Tibial nerve (tissue), 4 donors: ENCODE data around the gene GNB5. TPM values are rescaled to one million over a fixed set of nuclear protein-coding genes. Genes with fewer than 3 reads are reported as not detected.
"Not testable (repeated sequence)": the region's sequence is repeated elsewhere in the genome, so short reads cannot be mapped to it uniquely, and the experiment has no call there.

Experiments used
- DNase-seq, 2 donors: peaks; one replicate each; pipeline ENCODE4 v3.0.0-alpha.2; 2019; ENCODE audit warnings: low spot score in 2 of 2
- H3K27ac ChIP-seq, 4 donors: fragments of 200-600 bp; sonication (generic) in 3 of 4; one replicate each; pipeline ENCODE4 v1.5.1; 2017 to 2019; ENCODE audit warnings: mild to moderate bottlenecking in 1 of 4
- H3K27me3 ChIP-seq, 2 donors: fragments of 200-600 bp; sonication (generic) in 1 of 2; one replicate each; pipeline versions ENCODE4 v1.5.1 to v1.6.0; 2017 to 2019
- H3K36me3 ChIP-seq, 3 donors: fragments of 200-600 bp; sonication (generic); one replicate each; pipeline ENCODE4 v1.5.1; 2018 to 2019
- H3K4me1 ChIP-seq, 4 donors: fragments of 200-600 bp; sonication (generic) in 3 of 4; one replicate each; pipeline ENCODE4 v1.5.1; 2017 to 2019
- H3K4me3 ChIP-seq, 4 donors: fragments of 200-600 bp; sonication (generic) in 3 of 4; one replicate each; pipeline ENCODE4 v1.5.1; 2017 to 2019; ENCODE audit warnings: mild to moderate bottlenecking in 1 of 4, moderate library complexity in 1 of 4
- H3K9me3 ChIP-seq, 4 donors: fragments of 200-600 bp; sonication (generic) in 3 of 4; one replicate each; pipeline ENCODE4 v1.5.1; 2017 to 2019
- CTCF ChIP-seq, 5 experiments: fragments of 200-600 bp in 3 of 5; fragments of 450-650 bp in 2 of 5; sonication (generic) in 3 of 5; IDR thresholded peaks; one replicate each; pipeline ENCODE4 v1.5.1; 2016 to 2019; ENCODE audit warnings: antibody characterized with exemption in 5 of 5, mild to moderate bottlenecking in 3 of 5, moderate library complexity in 2 of 5
- EP300 ChIP-seq, 2 donors: sonication (generic); formaldehyde crosslinking; IDR thresholded peaks; one replicate each; pipeline ENCODE4 v1.6.1; 2017; ENCODE audit warnings: antibody characterized with exemption in 2 of 2, mild to moderate bottlenecking in 1 of 2
- POLR2A ChIP-seq, 2 donors: fragments of 450-650 bp; IDR thresholded peaks; one replicate each; pipeline ENCODE4 v1.6.1; 2017; ENCODE audit warnings: antibody characterized with exemption in 2 of 2, mild to moderate bottlenecking in 2 of 2, moderate library complexity in 2 of 2
- WGBS, 2 donors: methylation state at CpG; one replicate each; pipeline ENCODE4 v1.1.5; 2018; 5-methylcytosine and 5-hydroxymethylcytosine counted together
- total RNA-seq, 4 donors: library from RNA; depleted of rRNA; stranded (reverse); fragments of >200 nt; gene quantifications; one replicate each; pipeline ENCODE4 v1.1.0, GENCODE V29; 2016

GNB5 gene
- total RNA-seq, 4 donors from 2014 or later: 5.5 to 24.1 (median 16.4) TPM

- no peak for DNase-seq
- Histone ChIP-seq H3K4me1 (peaks cover 0 to 9% (median 0%) of the 10 kb centered on the region in 4 donors), H3K27me3 (no peaks in the 10 kb centered on the region), H3K4me3 (no peak overlapping the region), H3K36me3 (no peaks in the 10 kb centered on the region), H3K27ac (no peak overlapping the region), H3K9me3 (no peaks in the 10 kb centered on the region)
- TF ChIP-seq EP300 (IDR thresholded peaks at IDR 0.05): no peak
- 83 to 89% methylated on average over 2 of the region's 2 CpGs for WGBS, 2 donors
Measured at GRCh38 chr15:52172869-52173268, 18.3 kb downstream of the GNB5 start.

GRCh38 chr15:52171807-52172206 lies 19.4 kb downstream of the GNB5 start:
- H3K36me3 ChIP-seq: no peaks in the 10 kb centered on the region

GRCh38 chr15:52171386-52171785 lies 19.8 kb downstream of the GNB5 start:
- peaks cover 0 to 9% (median 0%) of the 10 kb centered on the region in 4 donors for H3K4me1 ChIP-seq
- H3K27me3 ChIP-seq: no peaks in the 10 kb centered on the region
- no peak for DNase-seq
- no peak overlapping the region for H3K27ac ChIP-seq
- WGBS, 2 donors: 9 to 25% methylated on average over 4 of the region's 4 CpGs
- no peak overlapping the region for H3K4me3 ChIP-seq
- H3K9me3 ChIP-seq: no peaks in the 10 kb centered on the region
- no peaks in the 10 kb centered on the region for H3K36me3 ChIP-seq
- no peak for TF ChIP-seq EP300 (IDR thresholded peaks at IDR 0.05)
- no peak for TF ChIP-seq POLR2A (IDR thresholded peaks at IDR 0.05)

More at GRCh38 chr15:52171807-52172206, 19.4 kb downstream of the GNB5 start:
- DNase-seq: no peak
- TF ChIP-seq POLR2A (IDR thresholded peaks at IDR 0.05) (no peak), CTCF (IDR thresholded peaks at IDR 0.05) (no peak)
- 16 to 19% methylated on average over 1 of the region's 1 CpG for WGBS, 2 donors
- Histone ChIP-seq H3K9me3 (no peaks in the 10 kb centered on the region), H3K4me1 (peaks cover 0 to 9% (median 0%) of the 10 kb centered on the region in 4 donors), H3K27me3 (no peaks in the 10 kb centered on the region), H3K27ac (no peak overlapping the region), H3K4me3 (no peak overlapping the region)

GRCh38 chr15:52170199-52170598 lies 21.0 kb downstream of the GNB5 start:
- H3K27me3 ChIP-seq, H3K4me1 ChIP-seq, H3K27ac ChIP-seq, H3K4me3 ChIP-seq, DNase-seq, H3K9me3 ChIP-seq, H3K36me3 ChIP-seq: not testable (repeated sequence)
- WGBS, 2 donors: 95 to 97% methylated on average over 3 of the region's 3 CpGs

GRCh38 chr15:52165494-52166131 lies 25.6 kb downstream of the GNB5 start:
- not testable (repeated sequence) for H3K27ac ChIP-seq, H3K27me3 ChIP-seq, DNase-seq, H3K4me1 ChIP-seq, H3K4me3 ChIP-seq, H3K9me3 ChIP-seq, H3K36me3 ChIP-seq
- 85 to 88% methylated on average over 5 of the region's 5 CpGs for WGBS, 2 donors

- 84 to 88% methylated on average over 2 of the region's 2 CpGs for WGBS, 2 donors
- Histone ChIP-seq H3K27ac (no peak overlapping the region), H3K36me3 (peaks cover 0 to 8% (median 0%) of the 10 kb centered on the region in 3 donors), H3K4me3 (no peak overlapping the region), H3K9me3 (no peaks in the 10 kb centered on the region), H3K27me3 (no peaks in the 10 kb centered on the region), H3K4me1 (no peaks in the 10 kb centered on the region)
- no peak for DNase-seq
- TF ChIP-seq EP300 (IDR thresholded peaks at IDR 0.05) (no peak), POLR2A (IDR thresholded peaks at IDR 0.05) (no peak), CTCF (IDR thresholded peaks at IDR 0.05) (no peak)
Measured at GRCh38 chr15:52164631-52165265, 26.4 kb downstream of the GNB5 start.

GRCh38 chr15:52163321-52164190 lies 27.6 kb downstream of the GNB5 start:
- no peak for TF ChIP-seq CTCF (IDR thresholded peaks at IDR 0.05)
- TF ChIP-seq POLR2A (IDR thresholded peaks at IDR 0.05): no peak
- TF ChIP-seq EP300 (IDR thresholded peaks at IDR 0.05): no peak

More at GRCh38 chr15:52163321-52164190, 27.6 kb downstream of the GNB5 start:
- Histone ChIP-seq H3K9me3 (no peaks in the 10 kb centered on the region), H3K36me3 (peaks cover 0 to 8% (median 0%) of the 10 kb centered on the region in 3 donors), H3K27me3 (no peaks in the 10 kb centered on the region), H3K4me1 (no peaks in the 10 kb centered on the region), H3K4me3 (no peak overlapping the region), H3K27ac (no peak overlapping the region)
- 85 to 92% methylated on average over 18 to 19 of the region's 19 CpGs for WGBS, 2 donors
- no peak for DNase-seq
